HEK293 (cell line): Measurements from ENCODE around the gene MRPL32.
"Not testable (repeated sequence)": the region's sequence is repeated elsewhere in the genome, so short reads cannot be mapped to it uniquely, and the experiment has no call there.

Source experiments
- CTCF ChIA-PET: fragments of 350-600 bp; formaldehyde crosslinking; extraction: SDS; loops from one replicate; lab custom pipeline; 2021; ENCODE audit warnings: antibody characterized with exemption; lab: Yijun Ruan, JAX
- POLR2A ChIA-PET: fragments of 300-600 bp; formaldehyde crosslinking; extraction: SDS; loops from one replicate; lab custom pipeline; 2020; ENCODE audit warnings: antibody characterized with exemption, inconsistent platforms; lab: Yijun Ruan, JAX
- H3K27ac ChIP-seq: fragments of 200-500 bp; sonication (Bioruptor generic); 2 replicates; pipeline ENCODE4 v1.5.1; 2014; ENCODE audit warnings: low read depth, low read length, control low read depth, inconsistent platforms; ENCODE audit errors: extremely low read depth
- H3K36me3 ChIP-seq, 2 experiments: fragments of 200-500 bp in 1 of 2; sonication (Bioruptor generic) in 1 of 2; 1 replicate in 1 of 2; 2 replicates in 1 of 2; pipeline ENCODE4 v1.5.1; 2014 to 2017; ENCODE audit warnings: inconsistent platforms in 2 of 2, low read length in 2 of 2; ENCODE audit not compliant: control insufficient read depth in 2 of 2, insufficient read depth in 1 of 2
- H3K4me1 ChIP-seq: fragments of 200-500 bp; sonication (Bioruptor generic); 2 replicates; pipeline ENCODE4 v1.5.1; 2014; ENCODE audit warnings: mild to moderate bottlenecking, low read length, inconsistent platforms; ENCODE audit not compliant: control insufficient read depth, insufficient read depth
- H3K4me3 ChIP-seq: 2 replicates; pipeline ENCODE4 v1.5.1; 2011; ENCODE audit warnings: low read depth, mild to moderate bottlenecking, control low read depth, low read length, moderate library complexity
- H3K9me3 ChIP-seq: fragments of 200-500 bp; sonication (Bioruptor generic); 2 replicates; pipeline ENCODE4 v1.5.1; 2014; ENCODE audit warnings: low read depth, low read length, inconsistent platforms; ENCODE audit not compliant: control insufficient read depth, insufficient read depth
- ATF2 ChIP-seq: fragments of 450-650 bp; formaldehyde crosslinking; IDR thresholded peaks from 2 replicates; pipeline ENCODE4 v1.5.1; 2016; ENCODE audit warnings: missing biosample characterization, missing genetic modification characterization, low read depth
- KLF10 ChIP-seq: fragments of 450-650 bp; IDR thresholded peaks from 2 replicates; pipeline ENCODE4 v1.5.1; 2018; ENCODE audit warnings: missing biosample characterization, mild to moderate bottlenecking, missing genetic modification characterization
- OSR2 ChIP-seq: fragments of 450-650 bp; formaldehyde crosslinking; IDR thresholded peaks from 2 replicates; pipeline ENCODE4 v1.5.1; 2016; ENCODE audit warnings: missing biosample characterization, missing genetic modification characterization
- PRDM1 ChIP-seq: fragments of 450-650 bp; formaldehyde crosslinking; IDR thresholded peaks from 2 replicates; pipeline ENCODE4; 2016; ENCODE audit warnings: missing biosample characterization, missing genetic modification characterization
- ZBTB6 ChIP-seq: fragments of 450-650 bp; formaldehyde crosslinking; IDR thresholded peaks from 2 replicates; pipeline ENCODE4 v1.5.1; 2017; ENCODE audit warnings: missing biosample characterization, missing genetic modification characterization
- ZNF350 ChIP-seq: fragments of 450-650 bp; formaldehyde crosslinking; IDR thresholded peaks from 2 replicates; pipeline ENCODE4 v1.5.0; 2017; ENCODE audit warnings: missing biosample characterization, mild to moderate bottlenecking, missing genetic modification characterization
- ZNF362 ChIP-seq: fragments of 450-650 bp; formaldehyde crosslinking; IDR thresholded peaks from 2 replicates; pipeline ENCODE4 v1.5.1; 2016; ENCODE audit warnings: missing biosample characterization, missing genetic modification characterization
- ZNF366 ChIP-seq: fragments of 450-650 bp; formaldehyde crosslinking; conservative IDR thresholded peaks from 2 replicates; pipeline ENCODE4 v1.5.1; 2016; ENCODE audit warnings: missing biosample characterization, missing genetic modification characterization
- ZNF426 ChIP-seq: fragments of 450-650 bp; formaldehyde crosslinking; IDR thresholded peaks from 2 replicates; pipeline ENCODE4 v1.5.1; 2017; ENCODE audit warnings: missing biosample characterization, missing genetic modification characterization, mild to moderate bottlenecking, inconsistent platforms, moderate library complexity
- ZNF510 ChIP-seq: fragments of 450-650 bp; formaldehyde crosslinking; IDR thresholded peaks from 2 replicates; pipeline ENCODE4 v1.5.1; 2018; ENCODE audit warnings: mild to moderate bottlenecking, missing genetic modification characterization, missing biosample characterization; ENCODE audit not compliant: insufficient replicate concordance
- ZNF530 ChIP-seq: fragments of 450-650 bp; formaldehyde crosslinking; IDR thresholded peaks from 2 replicates; pipeline ENCODE4 v1.5.1; 2016; ENCODE audit warnings: low read depth, missing biosample characterization, missing genetic modification characterization
- ZNF626 ChIP-seq: fragments of 450-650 bp; sonication (Bioruptor Pico); formaldehyde crosslinking; IDR thresholded peaks from 2 replicates; pipeline ENCODE4 v1.5.1; 2018; ENCODE audit warnings: missing biosample characterization, missing genetic modification characterization, inconsistent platforms
- ZNF629 ChIP-seq: fragments of 450-650 bp; formaldehyde crosslinking; IDR thresholded peaks from 2 replicates; pipeline ENCODE4 v1.5.1; 2017; ENCODE audit warnings: missing biosample characterization, missing genetic modification characterization
- ZNF654 ChIP-seq: fragments of 450-650 bp; formaldehyde crosslinking; IDR thresholded peaks from 2 replicates; pipeline ENCODE4 v1.5.1; 2016; ENCODE audit warnings: low read depth, missing biosample characterization, missing genetic modification characterization
- ZNF704 ChIP-seq: fragments of 450-650 bp; formaldehyde crosslinking; IDR thresholded peaks from 2 replicates; pipeline ENCODE4 v1.5.1; 2016; ENCODE audit warnings: missing biosample characterization, missing genetic modification characterization
- ZNF747 ChIP-seq: fragments of 450-650 bp; formaldehyde crosslinking; IDR thresholded peaks from 2 replicates; pipeline ENCODE4 v1.5.1; 2016; ENCODE audit warnings: missing biosample characterization, missing genetic modification characterization
- ZNF837 ChIP-seq: fragments of 450-650 bp; formaldehyde crosslinking; IDR thresholded peaks from 2 replicates; pipeline ENCODE4 v1.5.1; 2016; ENCODE audit warnings: missing biosample characterization, missing genetic modification characterization

MRPL32 gene

GRCh38 chr7:42883950-42884349, 48.2 kb upstream of the MRPL32 start:
- H3K4me1 ChIP-seq, result peaks cover 6% of the 10 kb centered on the region; the same call in 1 of the 2 replicates
- no peak overlapping the region for H3K4me3 ChIP-seq
- H3K9me3 ChIP-seq, result no peaks in the 10 kb centered on the region
- H3K27ac ChIP-seq, result no peak overlapping the region
- H3K36me3 ChIP-seq, result no peaks in the 10 kb centered on the region
- POLR2A ChIA-PET, result no interaction called here
- TF ChIP-seq OSR2 (tag by site-specific recombination) (0 out of 2 replicates have a peak, but pooled peaks have one; percentile 33), ZNF350 (tag by site-specific recombination) (no peak)
- CTCF ChIA-PET, result no interaction called here

GRCh38 chr7:42885183-42885582, 47.0 kb upstream of the MRPL32 start:
- H3K27ac ChIP-seq, POLR2A ChIA-PET, H3K36me3 ChIP-seq, H3K4me1 ChIP-seq, H3K4me3 ChIP-seq, H3K9me3 ChIP-seq: not testable (repeated sequence)
- CTCF ChIA-PET, result interaction anchor here (0.7 to 0.8 kb wide), 2 partner anchors 9 to 152 kb away, joined by 3 read pairs; no protein-coding TSS in a partner anchor

GRCh38 chr7:42886129-42886528, 46.0 kb upstream of the MRPL32 start:
- no peak for TF ChIP-seq ZNF704 (tag by site-specific recombination)
- no peak for TF ChIP-seq ZNF426 (tag by site-specific recombination)
- TF ChIP-seq ZNF626 (tag by site-specific recombination), result no peak
- no peak for TF ChIP-seq ZNF747 (tag by site-specific recombination)
- TF ChIP-seq PRDM1 (tag by site-specific recombination), result no peak
- peak; percentile 33 for TF ChIP-seq ZNF654
- no peak for TF ChIP-seq ZNF530 (tag by site-specific recombination)
- no peak for TF ChIP-seq ZBTB6
- ChIA-PET CTCF (interaction anchor here (0.7 to 2.4 kb wide), 4 partner anchors 34 to 953 kb away, joined by 3 to 20 read pairs (median 4); no protein-coding TSS in a partner anchor), POLR2A (no interaction called here)
- Histone ChIP-seq H3K36me3 (no peaks in the 10 kb centered on the region), H3K9me3 (no peaks in the 10 kb centered on the region), H3K4me1 (peaks cover 6% of the 10 kb centered on the region; the same call in 1 of the 2 replicates), H3K27ac (no peak overlapping the region), H3K4me3 (no peak overlapping the region)

- Histone ChIP-seq H3K36me3 (no peaks in the 10 kb centered on the region), H3K9me3 (no peaks in the 10 kb centered on the region), H3K27ac (no peak overlapping the region; the same call in 1 of the 2 replicates), H3K4me3 (no peak overlapping the region), H3K4me1 (peaks cover 6% of the 10 kb centered on the region; the same call in 1 of the 2 replicates)
- POLR2A ChIA-PET, result interaction anchor here (2.5 kb wide), 1 partner anchor 45 kb away, joined by 13 read pairs; the partner anchor contains the start of genes MRPL32 and PSMA2
- CTCF ChIA-PET, result interaction anchor here (0.6 to 2.6 kb wide), 11 partner anchors 9 to 1173 kb away, joined by 3 to 29 read pairs (median 4); no protein-coding TSS in a partner anchor
- TF ChIP-seq ZNF362 (tag by site-specific recombination) (peak; percentile 87; the same call in 1 of the 2 replicates), ZNF837 (tag by site-specific recombination) (no peak), OSR2 (tag by site-specific recombination) (peak; percentile 40; the same call in 1 of the 2 replicates), ZNF510 (tag by site-specific recombination) (no peak), ATF2 (tag by site-specific recombination) (peak; percentile 88), ZNF366 (tag by site-specific recombination) (peak; percentile 37; the same call in 1 of the 2 replicates), PRDM1 (tag by site-specific recombination) (peak; percentile 36; the same call in 1 of the 2 replicates), KLF10 (no peak), ZNF629 (tag by site-specific recombination) (peak; percentile 22; the same call in 1 of the 2 replicates)
Observed at GRCh38 chr7:42886893-42887505, 45.2 kb upstream of the MRPL32 start.
